HCT116 (cell line): ENCODE results near the gene PLA2G2D.

Experiments
- CEBPB ChIP-seq: IDR thresholded peaks from 2 replicates; pipeline ENCODE4 v1.6.1; 2012; ENCODE audit warnings: low read depth
- EGR1 ChIP-seq: IDR thresholded peaks from 2 replicates; pipeline ENCODE4 v1.6.1; 2012; ENCODE audit warnings: low read depth
- EZH2 ChIP-seq: fragments of 200-600 bp; sonication (generic); IDR thresholded peaks from 2 replicates; pipeline ENCODE4 v1.6.1; 2017; ENCODE audit warnings: antibody characterized with exemption, mixed run types
- EZH2phosphoT487 ChIP-seq: fragments of 200-600 bp; IDR thresholded peaks from 2 replicates; pipeline ENCODE4 v1.6.1; 2018; ENCODE audit warnings: antibody characterized with exemption, borderline replicate concordance
- POLR2A ChIP-seq: IDR thresholded peaks from 2 replicates; pipeline ENCODE4 v1.7.0; 2011; ENCODE audit warnings: borderline replicate concordance; ENCODE audit not compliant: insufficient read depth, insufficient read length; ENCODE audit errors: extremely low read depth
- POLR2AphosphoS5 ChIP-seq: IDR thresholded peaks from 2 replicates; pipeline ENCODE4 v1.6.1; 2011; ENCODE audit warnings: mild to moderate bottlenecking, low read depth, low read length, moderate library complexity
- ZNF274 ChIP-seq: fragments of 200-500 bp; sonication (Bioruptor generic); IDR thresholded peaks from 2 replicates; pipeline ENCODE4 v1.6.1; 2014; ENCODE audit warnings: mild to moderate bottlenecking, low read depth, low read length, inconsistent platforms
- TF ChIP-seq, protein P1 (sequence below), 3 experiments: fragments of 200-600 bp in 1 of 3; sonication (generic) in 1 of 3; IDR thresholded peaks in 2 of 3; conservative IDR thresholded peaks in 1 of 3; 2 replicates each; pipeline ENCODE4 v1.5.1; 2012 to 2017; ENCODE audit warnings: low read depth in 2 of 3, low read length in 2 of 3, antibody characterized with exemption in 1 of 3, borderline replicate concordance in 1 of 3, control low read depth in 1 of 3, mild to moderate bottlenecking in 1 of 3, mixed read lengths in 1 of 3, mixed run types in 1 of 3, moderate library complexity in 1 of 3; ENCODE audit not compliant: insufficient read depth in 1 of 3
- TF ChIP-seq, protein P2 (sequence below): IDR thresholded peaks from 2 replicates; pipeline ENCODE4 v1.6.1; 2012
- TF ChIP-seq, protein P3 (sequence below): IDR thresholded peaks from 2 replicates; pipeline ENCODE4 v1.6.1; 2011; ENCODE audit warnings: mild to moderate bottlenecking, low read length, moderate library complexity; ENCODE audit not compliant: insufficient replicate concordance; ENCODE audit errors: extremely low read depth

DNA sequence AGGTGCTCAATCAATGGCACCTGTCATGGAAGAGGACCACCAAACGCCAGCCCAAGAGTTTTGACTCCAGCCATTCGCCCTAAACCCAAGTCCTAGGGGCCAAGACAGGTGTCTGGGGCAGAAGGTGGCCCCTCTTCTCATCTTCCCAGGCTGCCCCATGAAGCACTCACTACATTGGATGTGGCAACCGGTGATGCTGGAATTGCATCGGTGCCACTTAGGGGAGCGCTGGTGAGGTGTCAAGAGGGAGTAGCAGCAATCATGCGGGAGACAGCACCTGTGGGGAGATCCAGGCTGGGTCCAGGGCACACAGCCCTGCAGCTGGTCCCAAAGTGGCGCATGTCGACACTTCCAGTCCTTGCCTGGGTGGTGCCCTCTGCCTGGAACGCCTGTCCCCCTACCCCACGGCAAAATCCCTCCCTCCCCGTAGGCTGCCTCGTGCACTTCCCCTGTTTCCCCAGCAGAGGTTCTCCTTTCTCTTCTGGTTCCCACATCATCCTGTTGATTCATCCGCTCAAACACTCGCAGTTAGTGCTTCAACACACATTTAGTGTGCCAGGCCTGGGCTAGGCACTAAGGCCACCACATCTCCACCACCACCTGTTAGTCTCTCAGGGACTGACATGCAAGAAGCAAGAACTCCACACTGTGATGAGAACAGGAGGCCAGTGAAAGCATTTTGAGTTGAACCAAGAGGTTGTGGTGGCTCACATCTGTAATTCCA lies 18.5 kb downstream of the PLA2G2D start:
- TF ChIP-seq, protein P1, sequence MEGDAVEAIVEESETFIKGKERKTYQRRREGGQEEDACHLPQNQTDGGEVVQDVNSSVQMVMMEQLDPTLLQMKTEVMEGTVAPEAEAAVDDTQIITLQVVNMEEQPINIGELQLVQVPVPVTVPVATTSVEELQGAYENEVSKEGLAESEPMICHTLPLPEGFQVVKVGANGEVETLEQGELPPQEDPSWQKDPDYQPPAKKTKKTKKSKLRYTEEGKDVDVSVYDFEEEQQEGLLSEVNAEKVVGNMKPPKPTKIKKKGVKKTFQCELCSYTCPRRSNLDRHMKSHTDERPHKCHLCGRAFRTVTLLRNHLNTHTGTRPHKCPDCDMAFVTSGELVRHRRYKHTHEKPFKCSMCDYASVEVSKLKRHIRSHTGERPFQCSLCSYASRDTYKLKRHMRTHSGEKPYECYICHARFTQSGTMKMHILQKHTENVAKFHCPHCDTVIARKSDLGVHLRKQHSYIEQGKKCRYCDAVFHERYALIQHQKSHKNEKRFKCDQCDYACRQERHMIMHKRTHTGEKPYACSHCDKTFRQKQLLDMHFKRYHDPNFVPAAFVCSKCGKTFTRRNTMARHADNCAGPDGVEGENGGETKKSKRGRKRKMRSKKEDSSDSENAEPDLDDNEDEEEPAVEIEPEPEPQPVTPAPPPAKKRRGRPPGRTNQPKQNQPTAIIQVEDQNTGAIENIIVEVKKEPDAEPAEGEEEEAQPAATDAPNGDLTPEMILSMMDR (IDR thresholded peaks at IDR 0.05 in 2 of 3, conservative IDR thresholded peaks at IDR 0.05 in 1 of 3; ENCODE audit: borderline replicate concordance in 1 of 3, insufficient read depth in 1 of 3, low read depth in 2 of 3, low read length in 2 of 3) = peak; percentile 81 to 88 (median 87)
- TF ChIP-seq EZH2phosphoT487 = no peak
- TF ChIP-seq POLR2AphosphoS5 = no peak
- no peak for TF ChIP-seq EZH2
- TF ChIP-seq EGR1 = no peak
- TF ChIP-seq, protein P2, sequence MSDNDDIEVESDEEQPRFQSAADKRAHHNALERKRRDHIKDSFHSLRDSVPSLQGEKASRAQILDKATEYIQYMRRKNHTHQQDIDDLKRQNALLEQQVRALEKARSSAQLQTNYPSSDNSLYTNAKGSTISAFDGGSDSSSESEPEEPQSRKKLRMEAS = no peak
- no peak for TF ChIP-seq CEBPB
- TF ChIP-seq POLR2A = no peak
- TF ChIP-seq, protein P3, sequence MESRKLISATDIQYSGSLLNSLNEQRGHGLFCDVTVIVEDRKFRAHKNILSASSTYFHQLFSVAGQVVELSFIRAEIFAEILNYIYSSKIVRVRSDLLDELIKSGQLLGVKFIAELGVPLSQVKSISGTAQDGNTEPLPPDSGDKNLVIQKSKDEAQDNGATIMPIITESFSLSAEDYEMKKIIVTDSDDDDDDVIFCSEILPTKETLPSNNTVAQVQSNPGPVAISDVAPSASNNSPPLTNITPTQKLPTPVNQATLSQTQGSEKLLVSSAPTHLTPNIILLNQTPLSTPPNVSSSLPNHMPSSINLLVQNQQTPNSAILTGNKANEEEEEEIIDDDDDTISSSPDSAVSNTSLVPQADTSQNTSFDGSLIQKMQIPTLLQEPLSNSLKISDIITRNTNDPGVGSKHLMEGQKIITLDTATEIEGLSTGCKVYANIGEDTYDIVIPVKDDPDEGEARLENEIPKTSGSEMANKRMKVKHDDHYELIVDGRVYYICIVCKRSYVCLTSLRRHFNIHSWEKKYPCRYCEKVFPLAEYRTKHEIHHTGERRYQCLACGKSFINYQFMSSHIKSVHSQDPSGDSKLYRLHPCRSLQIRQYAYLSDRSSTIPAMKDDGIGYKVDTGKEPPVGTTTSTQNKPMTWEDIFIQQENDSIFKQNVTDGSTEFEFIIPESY = no peak
- no peak for TF ChIP-seq ZNF274
